NCI-H2227 treated with DMSO at 0.1 percent for 48 hours (cell line): ENCODE measurements around the gene MEGF10.
"Not testable (repeated sequence)": the region's sequence is repeated elsewhere in the genome, so short reads cannot be mapped to it uniquely, and the experiment has no call there.

Experiments
- DNase-seq: peaks from one replicate; lab custom pipeline; 2025; lab: John Stamatoyannopoulos, UW

The MEGF10 gene

DNA sequence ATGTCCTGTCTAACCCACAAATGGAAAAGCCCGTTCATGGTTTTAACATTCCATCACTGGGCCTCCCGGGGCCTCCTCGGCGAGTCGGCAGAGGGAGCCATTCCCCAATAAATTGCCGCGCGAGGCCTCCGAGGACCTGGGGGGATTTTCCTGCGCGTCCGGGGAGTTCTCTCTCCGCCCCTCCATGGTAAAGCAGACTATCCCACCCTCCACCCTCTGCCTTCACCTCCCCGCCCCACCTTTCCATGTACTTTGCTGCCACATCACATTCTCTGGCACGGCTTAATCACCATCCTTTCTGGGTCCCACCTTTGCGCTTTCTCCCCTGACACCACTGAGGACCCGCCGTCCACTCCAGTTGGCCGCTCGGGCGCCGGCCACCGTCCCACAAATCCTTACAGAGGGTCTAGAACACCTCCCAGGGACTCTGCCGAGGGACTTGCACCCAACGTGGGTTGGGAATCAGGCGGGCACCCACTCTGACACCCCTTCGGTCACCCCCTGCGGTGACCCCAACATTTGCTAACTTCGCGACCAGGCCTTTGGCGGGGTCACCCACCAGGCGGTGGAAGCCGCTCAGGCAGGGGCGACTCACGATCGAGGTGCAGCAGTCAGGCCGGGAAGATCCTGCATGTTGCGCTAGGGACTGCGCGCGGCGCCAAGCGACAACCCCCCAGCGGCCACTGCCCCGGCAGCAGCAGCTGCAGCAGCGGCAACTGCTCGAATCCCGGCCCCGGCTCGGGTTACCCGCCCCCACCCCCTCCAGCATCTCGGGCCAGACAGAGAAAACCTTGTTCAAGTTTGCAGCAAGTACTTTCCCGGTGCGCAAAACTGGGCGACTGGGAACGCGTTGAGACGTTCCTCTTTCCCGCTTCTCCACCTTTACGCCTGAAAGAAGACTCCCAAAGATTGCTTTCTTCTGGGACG lies at the start of gene MEGF10:
MEGF10 (plus strand) TSS at position 778 of the 927 bp plus-strand sequence. CDS start 40,513 bp downstream, outside the sequence.
- peak; percentile 14 for DNase-seq

DNA sequence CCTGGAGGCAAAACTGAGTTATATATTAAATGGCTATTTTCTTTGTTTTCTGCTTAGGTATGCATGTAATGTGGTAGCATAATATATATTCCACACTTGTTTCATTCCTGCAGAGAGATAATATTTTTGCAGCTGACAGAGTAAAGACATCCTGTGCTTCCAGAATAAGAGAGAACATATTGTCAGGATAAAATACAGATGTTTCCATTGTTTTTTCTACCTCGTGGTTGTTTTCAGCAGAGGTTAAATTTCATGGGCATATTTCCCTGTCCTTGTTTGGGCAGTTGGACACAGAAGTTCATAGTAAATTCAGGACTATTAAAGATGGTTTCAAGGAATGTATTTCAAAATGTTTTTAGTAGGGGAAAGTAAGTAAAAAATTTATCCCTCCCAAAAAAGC lies 47.6 kb upstream of the MEGF10 start:
- no peak for DNase-seq

DNA sequence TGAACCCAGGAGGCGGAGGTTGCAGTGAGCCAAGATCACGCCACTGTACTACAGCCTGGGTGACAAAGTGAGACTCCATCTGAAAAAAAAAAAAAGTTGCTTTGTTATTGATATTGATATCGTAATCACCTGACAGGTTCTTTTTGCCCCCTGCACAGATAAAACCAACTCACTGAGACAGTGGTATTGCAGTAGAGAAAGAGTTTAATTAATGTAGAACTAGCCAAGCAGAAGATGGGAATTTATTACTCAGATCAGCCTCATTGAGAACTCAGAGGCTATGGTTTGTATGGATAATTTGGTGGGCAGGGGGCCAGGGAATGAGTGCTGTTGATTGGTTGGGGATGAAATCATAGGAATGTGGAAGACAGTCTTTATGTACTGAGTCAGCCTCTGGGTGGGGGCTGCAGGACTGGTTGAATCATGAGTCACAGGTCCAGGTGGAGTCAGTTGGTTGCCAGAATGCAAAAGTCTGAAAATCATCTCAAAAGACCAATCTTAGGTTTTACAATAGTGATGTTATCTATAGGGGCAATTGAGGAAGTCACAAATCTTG lies 35.8 kb upstream of the MEGF10 start:
- DNase-seq: no peak

DNA sequence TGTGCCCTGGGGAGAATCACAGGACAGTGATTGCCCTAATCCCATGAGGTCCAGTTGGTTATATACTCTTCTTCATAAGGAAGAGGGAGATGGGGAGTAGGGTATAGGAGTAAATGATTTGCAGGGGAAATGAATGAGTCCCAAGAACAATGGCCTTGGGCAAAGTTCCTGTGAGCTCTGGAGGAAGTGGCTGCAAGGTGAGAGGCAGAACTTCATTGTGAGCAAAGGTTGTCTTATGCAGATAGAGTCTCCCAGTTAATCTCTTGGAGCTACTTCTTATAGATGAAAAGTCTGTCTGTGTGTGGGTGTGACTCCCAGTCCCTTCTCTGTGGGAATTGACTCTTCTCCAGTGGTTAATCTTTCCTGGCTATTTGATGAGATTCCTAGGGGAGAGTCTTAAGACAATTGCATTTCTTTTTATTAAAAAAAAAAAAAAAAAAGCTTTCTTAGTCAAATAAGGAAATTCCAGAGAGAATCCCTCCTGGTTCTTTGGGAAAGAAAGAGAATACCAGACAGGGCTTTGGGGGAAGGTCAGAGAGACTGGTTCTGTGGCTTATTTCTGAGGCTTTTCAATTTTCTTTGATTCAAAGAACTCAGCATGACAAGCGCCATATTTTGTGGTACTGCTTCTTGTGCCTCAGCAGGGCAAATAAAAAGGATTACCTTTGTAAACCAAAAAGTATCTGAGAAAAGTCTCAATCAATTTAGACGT lies 33.6 kb upstream of the MEGF10 start:
- DNase-seq: no peak

DNA sequence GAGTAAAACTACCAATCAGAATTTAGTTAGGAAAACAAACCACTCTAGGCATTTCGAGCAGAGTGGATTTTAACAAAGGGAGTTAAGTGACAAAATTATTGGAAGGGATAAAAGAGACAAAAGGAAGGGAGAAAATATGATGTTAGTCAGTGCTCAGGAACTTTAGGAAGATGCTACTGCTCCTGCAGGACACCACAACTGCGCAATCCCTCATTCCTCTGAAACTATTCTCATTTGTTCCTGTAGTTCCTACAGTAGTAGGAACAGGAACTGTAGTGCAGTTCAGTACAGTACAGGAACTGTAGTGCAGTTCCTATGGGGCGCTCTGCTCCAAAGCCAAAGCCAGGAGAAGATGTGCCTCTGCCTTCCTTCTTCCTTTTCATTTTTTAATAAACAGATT lies 29.9 kb upstream of the MEGF10 start:
- DNase-seq: no peak

DNA sequence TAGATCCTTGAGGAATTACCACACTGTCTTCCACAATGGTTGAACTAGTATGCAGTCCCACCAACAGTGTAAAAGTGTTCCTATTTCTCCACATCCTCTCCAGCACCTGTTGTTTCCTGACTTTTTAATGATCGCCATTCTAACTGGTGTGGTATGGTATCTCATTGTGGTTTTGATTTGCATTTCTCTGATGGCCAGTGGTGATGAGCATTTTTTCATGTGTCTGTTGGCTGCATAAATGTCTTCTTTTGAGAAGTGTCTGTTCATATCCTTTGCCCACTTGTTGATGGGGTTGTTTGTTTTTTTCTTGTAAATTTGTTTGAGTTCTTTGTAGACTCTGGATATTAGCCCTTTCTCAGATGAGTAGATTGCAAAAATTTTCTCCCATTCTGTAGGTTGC lies 25.1 kb upstream of the MEGF10 start:
- not testable (repeated sequence) for DNase-seq

DNA sequence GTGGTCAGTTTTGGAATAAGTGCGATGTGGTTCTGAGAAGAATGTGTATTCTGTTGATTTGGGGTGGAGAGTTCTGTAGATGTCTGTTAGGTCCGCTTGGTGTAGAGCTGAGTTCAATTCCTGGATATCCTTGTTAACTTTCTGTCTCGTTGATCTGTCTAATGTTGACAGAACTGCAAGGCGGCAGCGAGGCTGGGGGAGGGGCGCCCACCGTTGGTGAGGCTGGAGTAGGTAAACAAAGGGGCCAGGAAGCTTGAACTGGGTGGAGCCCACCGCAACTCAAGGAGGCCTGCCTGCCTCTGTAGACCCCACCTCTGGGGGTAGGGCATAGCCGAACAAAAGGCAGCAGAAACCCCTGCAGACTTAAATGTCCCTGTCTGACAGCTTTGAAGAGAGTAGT lies 22.3 kb upstream of the MEGF10 start:
- not testable (repeated sequence) for DNase-seq

DNA sequence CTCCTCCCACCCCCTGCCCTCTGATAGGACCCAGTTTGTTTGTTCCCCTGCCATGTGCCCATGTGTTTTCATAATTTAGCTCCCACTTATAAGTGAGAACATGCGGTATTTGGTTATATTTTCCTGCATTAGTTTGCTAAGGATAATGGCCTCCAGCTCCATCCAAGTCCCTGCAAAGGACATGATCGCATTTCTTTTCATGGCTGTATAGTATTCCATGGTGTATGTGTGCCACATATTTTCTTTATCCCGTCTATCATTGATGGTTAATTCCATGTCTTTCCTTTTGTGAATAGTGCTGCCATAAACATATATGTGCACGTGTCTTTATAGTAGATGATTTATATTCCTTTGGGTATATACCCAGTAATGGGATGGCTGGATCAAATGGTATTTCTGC lies 19.9 kb upstream of the MEGF10 start:
- not testable (repeated sequence) for DNase-seq

DNA sequence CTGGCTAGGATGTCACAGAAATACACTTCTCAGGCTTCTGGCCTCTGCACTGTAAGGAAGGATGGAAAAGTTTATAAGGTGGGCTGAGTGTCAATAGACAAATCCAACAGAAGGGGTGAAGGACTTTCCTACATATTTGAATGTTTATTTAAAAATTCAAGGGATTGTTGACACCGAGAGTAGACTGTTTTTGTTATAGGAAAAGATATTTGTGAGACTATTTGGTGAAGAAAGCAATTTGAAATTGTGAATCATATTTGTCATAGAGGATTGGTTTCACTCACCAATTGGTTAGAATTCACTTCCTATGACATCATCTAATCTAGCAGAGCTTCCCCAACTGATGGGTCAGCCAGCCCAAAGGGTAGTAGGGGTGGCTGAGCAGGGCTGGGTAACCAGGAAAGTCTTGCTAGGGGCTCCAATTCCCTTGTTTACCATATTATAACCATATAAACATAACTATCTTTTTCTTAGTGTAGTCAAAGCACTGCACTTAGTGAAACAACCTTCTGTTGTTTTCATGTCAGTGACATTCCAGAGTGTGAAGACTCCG lies 14.9 kb upstream of the MEGF10 start:
- no peak for DNase-seq

DNA sequence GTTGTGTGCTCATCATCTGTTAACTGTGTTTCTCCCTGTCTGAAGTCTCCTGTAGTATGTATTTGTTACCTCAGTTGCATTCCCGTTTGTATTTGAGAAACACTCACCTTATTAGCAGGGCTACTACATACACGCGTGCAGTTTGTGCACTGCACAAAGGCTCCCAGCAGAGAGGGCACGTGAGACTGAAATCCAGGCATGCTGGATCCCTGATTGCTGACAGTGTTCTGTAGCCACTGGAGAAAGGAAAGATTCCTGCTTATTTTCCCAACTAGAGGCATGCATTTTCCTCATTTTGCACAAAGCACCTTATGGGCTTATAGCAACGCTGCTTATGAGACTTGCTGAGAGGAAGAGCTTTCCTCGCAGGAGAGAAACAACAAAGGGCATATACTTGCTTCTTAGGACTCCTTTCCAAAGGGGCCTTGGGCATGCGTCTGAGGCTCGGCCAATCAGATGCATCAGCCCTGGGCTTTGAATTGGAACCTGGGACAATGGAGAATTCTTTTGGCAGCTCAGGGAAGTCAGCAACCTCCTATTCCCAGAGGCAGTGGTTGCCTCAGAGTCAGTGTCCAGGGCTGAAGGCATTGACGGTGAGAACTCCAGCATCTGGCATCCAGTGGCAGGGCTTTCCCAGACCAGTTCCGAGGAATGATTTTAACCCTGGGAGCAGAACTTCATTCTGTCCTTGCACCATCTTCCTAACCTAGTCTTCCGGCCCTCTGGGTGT lies 9.9 kb upstream of the MEGF10 start:
- DNase-seq: no peak

DNA sequence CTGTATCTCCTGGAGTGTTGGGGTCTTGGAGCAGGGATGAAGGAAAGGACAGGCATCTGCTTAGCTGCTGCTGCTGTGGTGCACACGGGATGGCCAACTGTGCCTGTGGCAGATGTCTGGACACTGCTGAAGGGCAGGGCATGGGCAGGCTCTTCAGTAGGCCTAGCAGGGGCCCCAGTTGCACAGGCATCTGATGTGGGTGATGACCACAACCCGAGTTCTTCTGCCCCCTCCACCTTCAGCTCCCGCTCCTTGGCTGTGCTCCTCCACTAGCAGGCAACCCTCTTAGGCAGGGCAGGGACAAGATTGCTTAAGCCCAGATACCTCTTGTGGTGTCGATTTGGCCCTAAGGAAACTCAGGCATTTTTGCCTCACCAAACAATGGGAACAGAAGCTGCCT lies 9.0 kb upstream of the MEGF10 start:
- no peak for DNase-seq

DNA sequence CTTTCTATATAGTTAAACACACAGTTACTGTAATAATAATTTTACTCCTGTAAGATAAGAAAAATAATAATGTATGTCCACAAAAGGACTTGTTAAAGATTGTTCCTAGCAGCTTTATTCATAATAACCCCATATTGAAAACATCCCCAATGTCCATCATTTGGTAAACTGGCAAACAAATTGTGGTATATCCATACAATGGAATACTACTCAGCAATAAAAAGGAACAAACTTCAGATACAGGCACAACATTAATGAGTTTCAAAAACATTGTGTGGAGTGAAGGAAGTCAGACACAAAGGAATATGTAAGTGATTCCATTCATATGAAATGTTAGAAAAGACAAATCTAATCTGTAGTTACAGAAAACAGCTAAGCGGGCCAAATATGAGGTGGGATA lies 1.9 kb upstream of the MEGF10 start:
- DNase-seq: no peak

DNA sequence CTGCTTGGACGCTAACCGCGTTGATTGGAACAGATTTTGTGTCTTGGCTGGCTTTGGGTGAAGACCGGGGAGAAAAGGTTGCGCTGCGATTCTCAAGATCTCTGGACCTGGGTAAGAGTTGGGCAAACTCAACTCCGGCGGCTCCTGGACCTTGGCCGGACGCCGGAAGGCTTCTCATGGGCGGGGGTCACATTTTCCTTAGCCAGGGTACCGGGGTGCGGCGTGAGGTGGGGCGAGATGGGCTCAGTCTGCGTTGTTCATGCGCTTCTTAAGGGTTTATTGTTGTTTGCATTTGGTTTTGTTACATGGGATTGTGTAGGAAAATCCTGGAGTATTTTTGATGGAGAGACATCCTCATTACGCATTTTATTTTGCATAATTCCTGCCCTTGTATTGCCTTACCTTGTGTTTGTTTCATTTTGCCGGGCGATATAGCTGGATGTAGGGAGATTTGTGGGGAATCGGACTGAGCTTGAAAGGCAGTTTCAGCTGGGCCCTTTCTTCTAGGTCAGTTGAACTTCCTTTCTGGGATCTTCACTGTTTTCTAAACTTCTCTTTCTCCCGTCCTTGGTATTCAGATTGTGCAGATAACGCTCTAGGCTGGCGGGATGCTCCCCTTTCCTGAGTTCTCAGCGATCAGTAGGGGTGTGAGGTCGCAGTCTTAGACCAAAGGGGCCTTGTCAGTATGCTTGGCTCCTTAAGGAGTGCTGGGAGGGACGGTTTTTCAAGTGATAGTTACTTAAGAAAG lies 524 bp downstream of the MEGF10 start:
- DNase-seq: no peak

DNA sequence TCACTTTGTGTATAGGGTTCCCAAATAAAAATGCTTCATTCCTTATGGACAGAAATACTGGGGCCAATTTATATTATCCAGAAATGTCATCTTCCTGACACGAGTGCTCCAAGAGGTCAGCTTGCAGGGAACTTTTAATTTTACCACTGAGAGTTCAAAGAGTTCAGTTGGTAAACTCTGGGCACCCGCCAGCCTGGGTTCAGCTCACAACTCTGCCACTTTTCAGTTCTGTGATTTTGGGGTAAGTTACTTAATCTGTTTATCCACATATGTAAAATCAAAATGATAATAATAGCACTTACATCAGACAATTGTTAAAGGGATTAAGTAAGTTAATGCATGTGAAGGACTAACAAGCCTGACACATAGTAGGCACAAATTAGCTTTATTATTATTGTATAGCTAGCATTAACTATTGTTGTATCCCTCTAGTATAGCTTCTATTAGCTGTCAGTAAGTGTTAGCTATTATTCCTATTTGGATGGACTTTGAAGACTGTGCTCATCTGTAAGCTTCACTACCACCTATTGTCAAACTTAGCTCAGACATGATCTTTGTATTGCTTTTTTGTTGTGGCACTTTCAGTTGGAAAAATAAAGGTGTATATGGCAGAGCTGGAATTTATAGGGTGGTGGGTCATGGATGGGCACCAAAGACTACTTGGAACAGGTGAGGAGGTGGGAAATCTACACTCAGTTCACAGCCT lies 1.6 kb downstream of the MEGF10 start:
- no peak for DNase-seq

DNA sequence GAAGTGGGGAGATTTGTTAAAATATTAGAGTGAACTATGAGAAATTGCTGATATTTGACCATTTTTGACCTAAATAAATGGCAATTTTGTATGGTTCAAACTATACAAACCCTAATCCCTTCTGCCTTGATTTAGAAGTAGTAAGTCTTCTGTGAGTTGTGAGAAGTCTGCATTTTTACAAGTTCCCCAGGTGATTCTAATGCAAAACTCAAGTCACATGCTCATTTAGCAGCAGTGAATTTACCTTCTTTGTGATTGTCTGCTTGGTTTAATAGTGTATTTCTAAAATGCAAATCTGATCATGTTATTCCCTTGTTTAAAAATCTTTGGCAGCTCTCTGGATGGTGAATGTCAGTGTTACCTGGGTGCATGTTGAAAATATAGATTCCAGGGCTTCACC lies 2.8 kb downstream of the MEGF10 start:
- DNase-seq: no peak

DNA sequence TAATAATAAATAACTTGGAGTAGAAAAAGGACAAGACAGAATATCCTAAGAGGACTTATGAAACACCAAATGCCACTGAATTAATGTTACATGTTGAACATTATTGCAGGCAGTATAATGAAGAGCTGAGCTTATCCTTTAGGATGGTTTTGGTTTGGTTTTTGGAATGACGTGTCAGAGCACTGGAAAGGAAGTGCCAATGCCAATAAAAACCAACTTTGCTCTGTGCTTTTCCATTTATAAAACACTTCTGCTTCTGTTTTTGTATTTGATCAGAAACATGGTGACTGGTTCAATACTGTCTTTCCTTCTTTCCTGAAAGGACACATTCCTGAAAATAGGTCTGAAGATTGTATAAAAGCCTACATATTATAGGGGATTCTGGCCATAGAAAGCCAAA lies 4.2 kb downstream of the MEGF10 start:
- DNase-seq: no peak

DNA sequence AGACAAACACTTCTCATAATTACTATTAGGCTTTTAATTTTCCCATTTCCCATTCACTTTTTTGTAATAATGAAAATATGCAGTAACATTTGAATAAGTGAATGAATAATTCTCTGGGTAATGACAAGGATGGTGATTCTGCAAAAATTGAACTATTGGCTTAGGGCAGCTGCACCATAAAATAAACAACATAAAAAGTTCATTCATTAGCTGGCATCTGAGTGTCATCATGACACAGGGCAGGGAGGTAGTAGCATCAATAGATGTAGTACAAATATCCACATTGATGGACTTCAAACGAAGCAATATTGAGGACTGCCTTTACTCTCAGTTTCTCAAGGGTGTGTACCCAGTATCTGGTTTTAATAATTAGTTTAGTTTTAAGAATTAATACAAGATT lies 4.9 kb downstream of the MEGF10 start:
- no peak for DNase-seq

DNA sequence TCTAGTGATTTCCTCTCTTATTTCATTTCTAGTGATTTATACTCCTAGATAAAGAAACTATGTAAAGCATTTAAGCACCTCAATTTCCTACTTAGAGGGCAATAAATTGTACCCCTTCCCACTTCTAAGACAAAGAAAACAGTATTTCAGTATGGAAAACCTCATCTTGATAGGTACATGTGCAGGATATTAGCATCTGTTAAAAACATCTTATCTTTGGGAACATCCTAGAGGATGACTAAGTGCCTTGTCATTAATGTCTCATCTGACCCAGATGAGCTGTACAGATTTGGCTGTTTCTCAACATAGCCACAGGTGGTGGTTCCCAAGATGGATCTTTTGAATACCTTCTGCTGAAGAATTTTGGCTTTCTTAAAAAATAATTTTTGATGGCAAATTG lies 5.7 kb downstream of the MEGF10 start:
- no peak for DNase-seq

DNA sequence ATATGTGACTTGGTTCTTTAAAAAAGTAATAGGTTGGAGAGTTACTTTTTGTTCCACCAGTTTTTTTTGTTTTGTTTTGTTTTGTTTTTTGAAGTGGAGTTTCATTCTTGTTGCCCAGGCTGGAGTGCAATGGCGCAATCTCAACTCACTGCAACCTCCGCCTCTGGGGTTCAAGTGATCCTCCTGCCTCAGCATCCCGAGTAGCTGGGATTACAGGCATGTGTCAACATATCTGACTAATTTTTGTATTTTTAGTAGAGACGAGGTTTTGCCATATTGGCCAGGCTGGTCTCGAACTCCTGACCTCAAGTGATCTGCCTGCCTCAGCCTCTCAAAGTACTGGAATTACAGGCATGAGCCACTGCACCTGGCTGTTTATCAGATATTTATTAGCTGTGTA lies 6.3 kb downstream of the MEGF10 start:
- DNase-seq: not testable (repeated sequence)

DNA sequence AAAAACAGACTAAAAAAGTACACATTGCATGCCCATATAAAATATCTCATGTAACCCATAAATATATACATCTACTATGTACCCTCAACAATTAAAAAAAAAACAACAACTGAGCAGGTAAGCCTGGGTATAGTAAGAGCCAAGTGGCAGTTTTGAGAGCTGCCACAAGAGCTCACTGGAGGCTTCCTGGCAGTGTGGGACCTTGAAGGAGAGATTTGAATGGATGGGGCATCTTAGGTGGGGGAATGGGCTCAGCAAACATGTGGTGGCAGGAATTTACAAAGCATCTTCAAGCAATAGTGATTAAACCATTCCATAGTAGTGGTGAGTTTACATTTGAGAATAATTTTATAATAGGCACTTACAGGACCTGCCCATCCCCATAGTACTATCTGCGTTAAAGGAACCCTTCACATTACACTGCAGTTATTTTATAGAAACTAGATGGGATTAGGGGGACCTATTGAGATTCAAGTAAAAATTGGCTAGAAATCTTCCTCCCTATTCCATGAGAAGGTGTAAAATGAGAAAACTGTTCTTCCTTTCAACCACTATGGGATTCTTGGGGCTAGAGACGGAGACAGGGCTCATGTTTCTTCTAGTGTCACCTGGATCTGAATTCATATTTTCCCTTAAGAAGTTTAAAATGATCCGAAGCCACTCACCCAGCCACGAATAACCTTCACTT lies 6.9 kb downstream of the MEGF10 start:
- DNase-seq: no peak
